ENCODE results near the gene WFIKKN2. TPM values are rescaled to one million over a fixed set of nuclear protein-coding genes. Genes with fewer than 3 reads are reported as not detected.
"Not testable (repeated sequence)": the region's sequence is repeated elsewhere in the genome, so short reads cannot be mapped to it uniquely, and the experiment has no call there.

WFIKKN2 gene
- polyA plus RNA-seq, 5 donors, result 0.77 to 1.3 (median 0.98) TPM

DNA sequence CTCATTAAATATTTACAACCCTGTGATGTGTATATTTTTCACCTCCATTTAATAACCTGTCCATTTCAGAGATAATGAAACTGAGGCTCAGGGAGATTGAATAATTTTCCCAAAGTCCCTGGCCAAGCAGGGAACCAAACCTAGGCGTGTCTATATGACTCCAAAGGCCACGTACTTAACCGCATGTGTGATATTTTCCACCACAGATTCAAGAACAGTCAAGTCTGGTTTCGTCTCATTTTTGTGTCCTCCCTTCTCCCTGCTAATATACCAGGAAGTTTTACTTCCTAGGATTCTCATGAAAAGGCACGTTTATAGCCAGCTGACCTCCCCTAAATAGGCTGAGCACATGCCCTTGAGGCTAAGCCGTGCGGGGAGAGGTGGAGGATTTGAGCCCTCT lies 15.3 kb downstream of the WFIKKN2 start:
- DNase-seq, result no peak

DNA sequence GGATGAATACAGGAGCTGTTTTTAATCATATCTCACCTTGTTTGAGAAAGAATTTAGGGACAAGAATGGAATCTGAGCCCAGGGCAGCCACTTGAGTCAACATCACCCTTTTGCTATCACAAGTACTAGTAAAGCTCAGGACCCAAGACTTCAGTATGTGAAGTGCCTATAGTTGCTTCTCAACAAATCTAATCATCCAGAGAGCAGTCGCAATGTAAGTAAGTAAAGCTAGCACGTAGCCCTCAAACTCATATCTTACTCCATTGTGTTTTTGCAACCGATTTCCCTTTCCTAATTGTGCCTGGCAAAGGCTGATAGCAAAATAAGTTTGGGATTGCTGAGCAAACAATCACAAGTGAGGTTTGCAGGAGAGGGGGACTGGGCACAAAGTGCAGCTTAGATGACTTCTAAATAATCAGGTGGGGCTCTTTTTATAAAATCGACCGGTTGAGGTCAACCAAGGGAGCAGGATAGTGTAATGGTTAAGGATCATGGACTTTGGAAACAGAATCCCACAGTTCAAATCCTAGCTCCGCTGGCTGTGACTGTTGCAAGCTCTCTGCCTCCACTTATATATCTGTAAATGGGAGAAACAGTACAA lies 17.7 kb downstream of the WFIKKN2 start:
- no peak for DNase-seq

DNA sequence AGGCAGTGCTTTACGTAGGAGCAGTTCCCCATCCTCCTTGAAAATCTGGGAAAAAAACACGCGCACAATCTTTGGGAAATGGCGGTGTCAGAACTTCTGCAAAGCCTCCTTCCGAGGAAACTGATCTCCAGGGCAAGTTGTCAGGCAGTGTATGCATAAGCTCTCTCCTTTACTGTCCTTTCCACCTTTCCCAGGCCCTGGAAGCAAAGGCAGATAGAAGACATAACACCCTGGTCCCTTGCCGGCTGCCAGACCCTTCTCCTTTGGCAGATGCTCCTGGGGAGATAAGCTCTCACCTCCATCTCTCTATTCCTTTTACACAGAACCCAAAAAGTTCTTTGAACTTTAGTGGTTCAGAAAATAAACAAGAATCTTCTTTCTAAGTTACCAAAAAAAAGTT lies 18.4 kb downstream of the WFIKKN2 start:
- DNase-seq, result no peak

DNA sequence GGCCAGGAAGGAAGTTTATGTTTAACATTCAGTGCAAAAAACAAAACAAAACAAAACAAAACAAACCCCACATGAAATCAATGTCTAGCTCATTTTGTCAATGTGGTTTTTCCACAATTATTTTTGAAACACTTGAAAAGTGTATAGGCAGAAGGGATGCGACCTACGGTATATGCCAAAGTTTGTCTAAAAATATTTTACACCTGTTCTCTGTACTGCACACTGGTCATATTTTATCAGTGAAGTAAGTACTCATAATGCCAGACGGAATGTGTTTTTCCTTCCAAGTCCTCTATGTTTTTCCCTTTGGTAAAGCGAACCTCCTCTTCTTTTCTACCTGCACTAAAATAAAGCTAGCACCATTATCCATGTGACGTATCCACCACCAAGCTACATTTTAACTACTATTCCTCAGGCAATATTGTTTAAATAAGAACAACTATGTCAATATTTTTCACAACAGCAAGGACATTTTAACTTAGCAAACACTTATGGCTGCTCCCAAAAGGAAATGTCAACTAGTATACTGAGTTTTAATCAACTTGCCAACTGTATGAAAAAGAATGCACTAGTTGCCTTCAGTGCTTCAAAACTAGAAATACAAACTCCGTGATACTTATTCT lies 20.4 kb downstream of the WFIKKN2 start:
- no peak for DNase-seq

DNA sequence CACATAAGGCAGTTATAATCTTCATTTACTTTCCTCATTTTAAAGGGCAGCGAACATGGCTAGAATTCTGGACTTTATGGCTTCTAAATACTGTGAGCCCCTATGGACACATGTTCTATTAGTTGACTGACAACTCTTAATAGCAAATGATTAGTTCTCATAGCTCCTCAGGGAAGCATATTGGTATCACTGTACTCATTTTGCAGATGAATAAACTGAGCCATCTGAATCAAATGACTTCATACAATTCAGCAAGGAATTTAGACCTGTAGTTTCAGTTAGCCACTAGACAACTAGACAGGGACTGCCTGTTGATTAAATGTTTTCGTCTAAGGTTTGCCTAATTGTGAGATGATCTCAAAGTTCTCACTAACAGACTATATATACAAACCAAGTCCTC lies 21.0 kb downstream of the WFIKKN2 start:
- no peak for DNase-seq

DNA sequence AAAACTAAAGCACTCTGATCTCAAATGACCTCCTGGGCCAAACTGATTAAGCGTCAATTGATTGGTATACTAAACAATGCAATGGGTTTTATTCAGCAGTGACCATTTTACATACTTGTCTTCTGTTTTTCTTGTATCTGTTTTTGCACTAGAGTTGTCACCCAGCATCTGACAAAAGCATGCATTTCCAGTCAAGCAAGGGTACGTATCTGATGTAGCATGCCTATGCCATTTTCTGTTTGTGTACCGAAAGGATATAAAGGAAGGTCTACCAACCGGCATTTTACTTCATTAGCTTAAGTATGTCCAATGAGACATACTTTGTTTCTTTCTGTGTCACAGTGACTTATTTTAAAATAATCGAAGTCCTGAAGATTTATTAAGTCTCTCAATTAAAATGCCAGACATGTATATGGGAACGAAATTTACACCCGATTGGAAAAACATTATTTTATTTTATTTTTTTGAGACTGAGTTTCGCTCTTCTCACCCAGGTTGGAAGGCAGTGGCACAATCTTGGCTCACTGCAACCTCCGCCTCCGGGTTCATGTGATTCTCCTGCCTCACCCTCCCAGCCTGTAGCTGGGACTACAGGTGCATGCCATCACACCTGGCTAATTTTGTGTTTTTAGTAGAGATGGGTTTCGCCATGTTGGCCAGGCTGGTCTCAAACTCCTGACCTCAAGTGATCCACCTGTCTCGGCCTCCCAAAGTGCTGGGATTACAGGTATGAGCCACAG lies 23.3 kb downstream of the WFIKKN2 start:
- DNase-seq, result no peak

DNA sequence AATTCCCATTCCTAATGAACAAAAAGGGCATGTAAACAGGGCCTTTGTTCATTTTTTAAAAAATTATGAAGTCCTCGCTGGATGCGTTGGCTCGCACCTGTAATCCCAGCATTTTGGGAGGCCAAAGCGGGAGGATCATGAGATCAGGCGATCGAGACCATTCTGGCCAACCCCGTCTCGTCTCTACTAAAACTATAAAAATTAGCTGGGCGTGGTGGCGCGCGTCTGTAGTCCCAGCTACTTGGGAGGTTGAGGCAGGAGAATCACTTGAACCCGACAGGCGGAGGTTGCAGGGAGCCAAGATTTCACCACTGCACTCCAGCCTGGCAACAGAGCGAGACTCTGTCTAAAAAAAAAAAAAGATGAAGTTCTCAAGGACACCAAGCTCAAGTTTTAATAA lies 24.3 kb downstream of the WFIKKN2 start:
- not testable (repeated sequence) for DNase-seq

DNA sequence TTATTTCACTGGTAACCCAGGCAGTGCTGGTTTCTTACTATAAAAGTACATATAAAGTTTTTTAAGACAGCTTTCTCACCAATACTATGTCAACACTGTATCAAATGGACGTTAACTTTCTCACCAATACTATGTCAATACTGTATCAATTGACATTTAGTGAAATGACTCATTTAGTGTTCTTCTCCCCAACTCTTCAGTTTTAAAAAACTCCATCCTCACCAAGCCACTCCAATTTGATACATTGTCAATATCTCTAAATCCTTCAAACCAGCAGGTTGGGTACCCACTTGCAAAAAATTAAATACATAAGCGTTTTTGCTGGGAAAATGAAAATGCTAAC lies 25.9 kb downstream of the WFIKKN2 start:
- no peak for DNase-seq

DNA sequence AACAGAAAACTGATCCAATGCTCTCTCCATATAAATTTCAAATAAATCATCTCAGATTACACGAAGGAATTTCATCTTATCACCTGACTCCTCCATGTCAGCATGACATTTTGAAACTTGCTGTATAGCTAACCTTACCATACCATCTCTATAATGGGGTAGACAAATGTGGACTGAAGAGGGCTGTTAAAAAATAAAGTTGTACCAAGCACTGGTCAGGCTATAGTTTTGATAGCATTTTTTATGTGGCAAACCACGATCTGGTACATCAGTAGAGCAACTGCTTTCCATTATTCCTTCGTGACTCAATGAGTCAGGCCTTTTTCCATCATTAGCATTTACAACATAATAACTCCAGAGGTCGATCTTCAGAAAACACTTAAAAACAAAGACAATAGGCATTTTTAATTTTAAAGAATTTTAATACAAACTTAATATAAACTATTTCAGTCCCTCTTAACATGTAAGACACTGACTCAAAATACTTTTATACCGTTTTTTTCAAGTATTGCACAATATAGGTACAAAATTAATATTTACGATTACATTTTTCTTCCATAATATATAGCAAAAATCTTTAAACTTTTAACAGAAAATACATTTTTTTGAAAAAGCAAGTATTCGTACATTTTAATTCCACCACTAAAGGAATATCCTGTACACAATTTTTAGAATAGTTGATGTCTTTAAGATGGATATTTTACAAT lies 26.6 kb downstream of the WFIKKN2 start:
- DNase-seq, result no peak

DNA sequence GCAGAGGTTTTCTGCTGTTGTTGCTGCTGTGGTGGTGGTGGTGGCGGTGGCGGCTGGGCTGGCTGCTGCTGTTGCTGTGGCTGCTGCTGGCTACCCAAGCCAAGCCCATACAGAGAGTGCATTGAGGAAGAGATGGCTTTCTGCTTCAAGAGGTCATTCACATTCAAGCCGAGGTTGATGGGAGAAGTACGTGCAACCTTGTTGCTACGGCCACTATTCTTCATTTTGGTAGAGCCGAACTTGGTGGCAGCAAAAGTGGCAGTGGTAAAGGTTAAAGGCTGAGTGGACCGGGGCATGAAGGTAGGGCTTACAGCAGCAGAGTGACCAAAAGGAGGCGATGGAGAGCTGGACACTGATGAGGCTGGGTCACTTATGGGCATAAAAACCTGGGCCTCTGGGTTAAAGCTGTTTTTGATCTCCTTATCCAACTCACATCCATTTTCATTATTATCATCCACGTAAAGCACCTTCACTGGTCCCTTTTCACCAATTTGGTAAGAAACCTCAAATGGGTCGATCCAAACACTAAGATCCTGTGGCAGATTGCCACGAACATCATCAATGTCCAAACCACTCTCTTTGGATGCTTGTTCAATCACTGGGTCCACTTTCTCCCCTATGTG lies 27.9 kb downstream of the WFIKKN2 start:
- no peak for DNase-seq

DNA sequence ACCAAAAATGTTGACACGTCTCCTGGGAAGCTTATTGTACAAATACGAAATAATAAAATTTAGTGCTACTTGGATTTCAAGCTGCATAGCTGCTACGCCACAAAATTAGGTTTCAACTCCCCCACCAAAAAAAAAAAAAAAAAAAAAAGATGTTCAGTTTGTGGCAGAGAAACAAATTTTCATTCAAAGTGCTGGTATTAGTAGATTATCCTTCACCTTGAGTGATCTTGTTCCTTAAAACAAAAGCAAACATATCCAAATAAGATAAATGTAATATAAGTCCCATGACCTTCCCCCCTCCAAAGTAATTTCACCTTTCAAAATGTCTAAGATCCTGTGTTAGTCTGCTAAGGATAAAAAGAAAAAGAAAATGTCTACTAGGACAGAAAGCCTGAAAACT lies 28.5 kb downstream of the WFIKKN2 start:
- no peak for DNase-seq

DNA sequence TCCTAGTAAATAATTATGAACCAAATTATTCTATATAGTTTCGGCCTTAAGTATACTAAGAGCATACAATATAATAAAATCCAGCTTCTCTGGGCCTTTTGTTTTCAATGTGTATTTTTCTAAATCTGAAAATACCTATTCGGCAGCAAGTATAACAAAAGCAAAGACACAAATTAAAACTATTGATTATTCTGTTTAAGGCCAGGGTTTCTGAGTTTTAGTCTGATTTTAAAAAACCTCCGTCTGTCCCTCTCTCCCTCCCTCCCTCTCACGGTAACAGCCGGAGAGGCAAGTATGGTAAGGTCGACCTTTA lies 29.3 kb downstream of the WFIKKN2 start:
- no peak for DNase-seq

DNA sequence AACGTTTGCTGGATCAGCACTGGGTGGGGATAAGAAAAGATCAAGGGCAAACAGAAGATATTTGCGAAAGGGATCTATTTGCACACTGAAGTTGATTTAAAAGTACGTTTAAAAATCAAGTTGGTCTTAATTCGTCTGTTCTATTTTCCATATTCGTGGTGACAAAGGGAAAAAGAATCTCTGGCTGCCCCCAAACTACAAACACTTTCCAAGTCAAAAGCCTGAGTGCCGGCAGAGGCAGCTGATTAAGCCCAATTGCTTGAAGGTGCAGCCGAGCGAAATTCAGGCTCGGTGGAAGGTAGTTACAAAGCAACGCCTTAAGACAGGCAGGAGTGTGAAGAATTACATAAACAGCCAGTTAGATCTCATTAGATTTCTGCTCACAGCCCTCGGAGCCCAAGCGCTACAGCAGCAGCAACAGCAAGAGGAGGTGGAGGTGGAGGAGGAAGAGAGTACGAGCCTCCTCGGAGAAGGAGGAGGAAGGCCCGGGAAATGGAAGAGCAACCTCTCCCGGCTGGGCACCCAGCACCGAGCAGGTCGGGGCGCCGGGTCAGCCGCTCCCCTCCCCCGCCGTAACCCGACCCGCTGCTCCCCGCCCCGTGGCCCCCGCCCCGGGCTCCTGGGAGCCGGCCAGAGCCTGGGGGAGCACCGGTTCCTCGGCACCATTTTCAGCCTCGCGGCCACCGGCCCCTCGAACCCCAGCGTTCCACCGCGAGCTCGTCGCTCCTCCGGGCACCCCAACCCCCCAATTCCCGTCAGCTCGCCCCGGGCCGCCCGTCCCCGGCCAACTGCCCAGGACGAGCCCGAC lies 29.9 kb downstream of the WFIKKN2 start:
- peak in 1 of 2 donors; percentile 43 for DNase-seq

DNA sequence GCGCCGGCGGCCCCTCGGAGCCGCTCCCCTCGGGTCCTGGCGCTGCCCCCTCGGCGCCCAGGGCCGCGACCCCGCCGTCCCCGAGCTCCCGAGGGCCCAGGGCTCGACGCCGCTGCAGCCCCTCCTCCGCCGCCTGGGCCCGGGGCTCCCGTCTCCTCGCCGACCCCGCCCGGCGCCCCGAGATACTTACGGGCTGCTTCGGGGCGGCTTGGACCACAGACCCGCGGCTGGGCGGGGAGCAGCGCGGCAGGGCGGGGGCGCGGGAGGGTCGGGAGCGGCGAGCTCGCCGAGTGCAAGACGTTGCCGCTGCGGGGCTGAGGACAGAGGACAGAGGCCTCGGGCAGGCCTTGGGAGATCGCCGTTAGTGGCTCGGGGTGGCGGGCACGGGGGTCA lies 30.5 kb downstream of the WFIKKN2 start:
- DNase-seq, result no peak

DNA sequence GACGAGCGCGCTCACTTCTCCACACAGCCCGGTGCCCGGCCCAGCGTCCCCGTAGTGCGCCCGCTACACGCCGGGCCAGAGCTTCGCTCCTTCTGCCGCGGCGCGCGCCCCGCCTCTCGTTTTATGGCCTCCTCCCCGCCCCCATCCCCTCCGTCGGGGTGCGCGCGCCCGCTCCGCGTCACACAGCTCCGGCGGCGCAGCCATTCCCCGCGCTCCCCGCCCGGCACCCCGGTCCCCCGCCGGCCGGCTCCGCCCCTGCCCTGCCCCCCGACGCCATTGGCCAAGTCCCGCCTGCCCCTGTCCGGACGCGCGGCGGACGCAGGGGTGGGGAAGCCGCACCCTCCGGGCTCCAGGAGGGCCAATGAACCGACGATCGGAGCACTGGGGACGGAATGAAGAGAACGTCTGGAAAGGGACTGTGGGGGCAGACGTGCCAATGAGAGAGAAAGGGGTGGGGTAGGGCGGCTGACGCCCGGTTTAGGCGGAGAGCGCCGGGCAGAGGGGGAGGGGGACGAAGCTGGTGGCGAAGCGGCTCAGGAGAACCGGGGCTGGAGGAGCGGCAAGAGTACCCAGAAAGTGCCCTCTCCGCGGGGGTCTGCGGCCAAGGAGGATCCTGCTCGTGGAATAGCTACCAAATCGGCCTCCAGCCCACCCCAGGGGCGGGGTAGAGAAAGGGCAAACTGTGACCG lies 31.0 kb downstream of the WFIKKN2 start, which contains the start of gene TOB1:
Gene TOB1, minus strand, starts transcription at position 94 of the 689 bp plus-strand sequence. CDS start 2,337 bp downstream, outside the sequence.
- DNase-seq, result peak; percentile 97 to 98

DNA sequence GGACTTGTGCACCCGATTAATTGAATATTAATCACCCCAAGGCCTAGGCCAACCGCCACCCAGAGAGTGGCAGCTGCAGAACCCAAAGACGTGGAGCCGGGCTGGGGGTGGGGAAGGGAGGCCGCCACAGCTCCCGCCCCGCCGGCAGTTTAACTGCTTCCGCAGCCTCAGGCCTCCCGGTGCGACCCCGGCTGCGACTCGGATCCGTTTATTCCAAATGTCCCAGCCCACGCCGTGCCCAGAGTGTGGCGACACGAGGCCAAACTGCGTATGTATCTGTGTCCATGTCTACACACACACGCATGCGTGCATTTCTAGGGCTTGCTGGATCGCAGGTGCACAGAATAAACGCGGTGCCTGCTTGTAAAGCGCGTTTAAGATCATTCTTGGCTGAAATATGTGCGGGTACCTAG lies 31.6 kb downstream of the WFIKKN2 start:
- no peak for DNase-seq

DNA sequence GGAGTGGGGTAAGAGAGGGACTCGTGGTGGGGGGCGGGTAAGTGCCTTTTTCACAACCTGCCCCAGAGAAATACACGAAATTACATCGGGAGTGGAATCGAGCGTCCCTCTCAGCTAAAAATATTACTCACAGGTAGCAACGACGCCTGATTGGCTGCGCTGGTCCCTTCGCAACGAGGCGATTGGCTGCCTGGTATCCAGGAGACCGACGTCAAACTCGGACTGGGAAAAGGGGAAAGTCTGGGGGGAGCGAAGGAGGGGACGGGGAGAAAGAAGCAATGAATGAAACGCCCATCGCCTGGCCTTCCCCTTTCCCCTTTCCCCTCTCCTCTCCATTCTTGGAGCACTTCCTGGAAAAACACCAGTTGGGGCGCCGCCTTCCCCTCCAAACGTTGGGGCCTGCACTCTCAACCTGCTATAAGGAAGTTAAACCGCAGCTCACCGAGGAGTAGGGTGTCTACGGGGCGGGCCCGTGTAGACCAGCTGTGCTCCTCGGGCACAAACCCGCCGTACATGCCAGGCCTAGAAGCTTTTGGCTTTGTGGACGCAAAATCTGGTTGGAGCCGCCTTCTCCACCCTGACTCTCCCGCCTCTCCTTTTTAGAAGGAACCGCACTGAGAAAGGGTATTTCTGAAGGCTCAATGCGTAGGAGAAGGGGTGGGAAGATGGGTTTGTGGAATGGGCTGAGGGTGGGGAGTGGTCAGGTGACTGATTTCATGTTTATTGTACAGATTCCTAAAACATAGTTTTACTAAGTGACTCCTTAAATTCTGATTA lies 32.2 kb downstream of the WFIKKN2 start:
- peak; percentile 93 to 94 for DNase-seq

DNA sequence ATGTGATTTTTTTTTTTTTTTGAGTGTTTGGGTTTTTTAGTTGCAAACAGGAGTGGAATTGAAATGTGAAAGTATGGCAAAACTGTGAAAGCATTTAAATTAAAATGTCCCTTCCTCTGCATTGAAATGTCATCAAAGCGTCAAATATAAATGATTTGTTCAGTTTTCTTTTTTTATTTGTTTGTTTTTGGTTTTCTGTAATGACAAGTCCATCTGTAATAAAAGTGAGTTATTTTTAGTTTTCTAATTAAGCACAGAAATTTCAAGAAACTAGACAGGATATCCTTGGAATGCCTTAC lies 32.7 kb downstream of the WFIKKN2 start:
- DNase-seq, result no peak

DNA sequence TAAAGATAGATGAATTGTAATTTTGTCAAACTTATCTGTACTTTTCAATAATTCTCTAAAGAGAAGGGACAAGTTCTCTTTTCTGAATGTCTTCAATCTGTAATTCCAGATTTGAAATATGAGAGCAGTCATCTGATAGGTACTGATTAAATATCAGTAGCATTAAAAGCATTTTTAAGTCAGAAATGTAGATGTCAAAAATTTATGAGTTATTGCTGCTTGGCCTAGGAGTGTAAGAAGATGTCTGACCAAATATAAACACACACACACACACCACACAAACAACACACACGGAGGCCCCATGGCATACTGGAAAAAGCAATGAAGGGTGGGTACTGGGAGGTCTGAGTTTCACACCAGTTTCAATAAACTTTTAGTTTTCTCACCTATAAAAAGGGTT lies 33.2 kb downstream of the WFIKKN2 start:
- DNase-seq, result no peak

DNA sequence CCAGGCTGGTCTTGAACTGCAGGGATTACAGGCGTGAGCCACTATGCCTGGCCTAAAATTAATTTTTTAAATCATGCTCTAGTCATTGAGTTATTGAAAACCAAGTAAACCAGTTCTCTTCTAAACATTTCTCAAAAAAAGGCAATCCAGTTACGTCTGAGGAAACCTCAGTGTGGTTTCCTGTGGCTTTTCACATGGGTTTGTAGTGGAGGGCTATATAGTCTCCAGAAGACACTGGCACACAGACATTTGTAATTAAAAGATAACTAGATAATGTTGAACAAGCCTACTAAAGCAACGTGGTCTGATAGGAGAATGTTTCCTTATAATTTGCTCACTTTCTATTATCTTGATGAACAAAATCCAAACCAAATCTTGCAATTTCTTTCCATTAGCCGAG lies 36.0 kb downstream of the WFIKKN2 start:
- no peak for DNase-seq
